CD4-positive, alpha-beta T cell treated with Interleukin-6 for 4 hours (primary cell): ENCODE measurements around the gene IKZF1.

ENCODE experiments used
- DNase-seq: peaks from one replicate; pipeline ENCODE4 v3.0.0-alpha.2; 2020; ENCODE audit warnings: mixed read lengths

The IKZF1 gene

DNA sequence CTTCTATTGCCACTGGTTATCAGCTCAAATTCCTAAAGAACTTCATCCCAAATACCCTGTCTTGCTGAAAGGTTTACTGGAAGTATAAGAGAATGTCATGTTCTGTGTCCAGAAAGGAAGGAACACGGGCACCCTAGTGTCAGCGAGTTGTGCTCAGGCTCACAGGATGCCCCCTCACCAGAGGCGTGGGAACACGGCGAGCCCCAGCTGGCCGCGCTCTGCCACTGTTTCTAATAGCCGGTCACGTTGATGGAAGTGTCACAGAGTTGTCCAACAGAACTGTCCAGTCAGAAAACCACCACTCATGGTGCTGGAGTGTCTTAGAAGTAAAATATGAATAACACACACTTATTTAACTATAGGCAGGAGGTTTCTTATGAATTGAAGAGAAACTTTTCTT is 72.8 kb downstream of the IKZF1 start:
- DNase-seq: no peak

DNA sequence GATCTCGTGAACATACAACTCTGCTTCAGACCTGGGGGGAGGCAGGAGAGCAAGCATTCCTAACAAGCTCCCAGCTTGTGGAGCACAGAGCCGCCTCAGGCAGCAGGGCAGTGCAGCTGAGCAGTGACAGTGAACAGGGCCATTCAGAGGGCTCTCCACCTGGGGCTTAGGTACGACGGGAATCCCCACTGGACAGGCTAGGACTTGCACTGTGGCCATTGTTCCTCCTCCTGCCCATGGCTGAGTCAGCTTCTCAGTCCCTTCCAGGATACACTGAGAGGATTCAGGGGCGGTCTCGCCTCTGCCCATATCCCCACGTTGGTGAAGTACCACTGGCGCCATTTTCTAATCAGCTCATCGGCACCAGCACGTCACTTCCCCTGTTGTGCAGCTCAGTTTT is 74.6 kb downstream of the IKZF1 start:
- no peak for DNase-seq

DNA sequence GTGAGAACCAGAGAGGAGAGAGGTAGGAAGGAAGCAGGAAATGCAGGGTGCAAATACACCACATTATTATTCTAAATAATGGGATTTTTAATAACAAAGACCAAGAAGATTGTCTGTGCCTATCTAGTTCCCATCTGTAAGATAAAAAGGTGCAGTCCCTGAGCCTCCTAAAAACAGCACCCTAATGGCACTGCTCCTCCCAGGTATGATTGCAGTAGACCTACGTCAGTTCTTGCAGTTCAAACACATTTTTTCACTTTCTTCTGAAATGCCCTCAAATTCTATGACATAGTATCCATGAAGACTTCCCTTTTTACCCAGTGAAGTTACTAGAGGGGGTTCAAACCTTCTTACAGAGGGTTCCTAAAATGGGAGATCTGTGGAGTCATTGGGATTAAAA is 75.0 kb downstream of the IKZF1 start:
- DNase-seq: no peak

DNA sequence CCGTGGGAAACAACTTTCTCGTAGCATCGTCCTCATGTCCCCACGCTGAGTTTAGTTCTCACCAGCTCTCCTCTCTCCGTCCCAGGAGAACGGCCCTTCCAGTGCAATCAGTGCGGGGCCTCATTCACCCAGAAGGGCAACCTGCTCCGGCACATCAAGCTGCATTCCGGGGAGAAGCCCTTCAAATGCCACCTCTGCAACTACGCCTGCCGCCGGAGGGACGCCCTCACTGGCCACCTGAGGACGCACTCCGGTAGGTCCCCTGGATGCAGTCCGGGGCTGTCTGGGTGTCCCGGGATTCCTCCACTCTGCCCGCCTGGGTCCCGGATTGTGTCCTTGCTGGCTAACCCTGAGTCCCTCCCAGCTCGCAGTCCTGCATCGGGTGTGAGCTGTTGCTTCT is 77.9 kb downstream of the IKZF1 start:
- no peak for DNase-seq

DNA sequence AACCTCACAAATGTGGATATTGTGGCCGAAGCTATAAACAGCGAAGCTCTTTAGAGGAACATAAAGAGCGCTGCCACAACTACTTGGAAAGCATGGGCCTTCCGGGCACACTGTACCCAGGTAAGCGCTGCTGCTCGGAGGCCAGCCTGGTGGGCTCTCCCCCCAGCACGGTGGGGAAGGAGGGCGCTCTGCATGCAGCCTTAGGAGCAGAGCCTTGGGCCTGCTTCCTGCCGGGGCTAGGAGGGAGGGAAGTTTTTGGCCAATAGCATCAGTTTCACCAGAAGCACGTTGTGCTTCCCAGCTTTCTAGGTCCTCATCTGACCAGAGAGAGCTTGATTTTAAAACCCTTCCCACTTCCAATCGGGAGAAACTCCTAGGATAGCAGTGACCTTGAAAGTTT is 82.8 kb downstream of the IKZF1 start:
- no peak for DNase-seq

DNA sequence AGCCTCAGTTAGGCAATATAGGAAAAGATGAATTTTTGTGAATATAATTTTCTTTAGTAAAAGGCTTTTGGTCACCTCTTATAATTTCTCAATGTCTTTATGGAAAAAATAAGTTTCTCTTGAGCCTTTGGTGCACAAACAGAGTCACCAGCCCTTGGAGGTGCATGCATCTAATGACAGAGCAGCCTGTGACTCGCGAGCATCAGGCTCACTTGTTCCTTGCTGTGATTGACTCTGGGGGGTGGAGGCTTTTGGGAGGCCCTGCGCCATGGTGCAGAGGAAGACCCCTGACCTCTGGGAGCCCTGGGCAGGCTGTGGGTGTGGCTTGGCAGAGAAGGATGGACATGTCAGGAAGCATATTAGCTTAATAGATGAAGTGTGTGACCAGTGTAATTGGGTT is 85.4 kb downstream of the IKZF1 start:
- no peak for DNase-seq

DNA sequence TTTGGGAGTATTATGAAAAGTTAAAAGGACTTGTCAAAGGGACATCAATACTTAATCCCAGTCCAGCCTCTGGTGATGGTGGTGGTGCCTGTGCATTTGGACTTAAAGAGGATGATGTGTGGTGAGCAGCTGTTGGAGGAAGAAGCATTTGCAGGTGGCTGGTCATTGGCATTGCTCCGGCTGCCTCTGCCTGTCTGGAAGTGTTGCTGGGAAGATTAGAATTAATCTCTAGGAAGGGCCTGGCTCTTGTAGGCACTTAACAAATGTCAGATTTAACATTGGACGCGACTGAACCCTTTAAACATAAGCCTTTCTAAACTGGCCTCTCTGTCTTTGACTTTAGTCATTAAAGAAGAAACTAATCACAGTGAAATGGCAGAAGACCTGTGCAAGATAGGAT is 86.9 kb downstream of the IKZF1 start:
- no peak for DNase-seq

DNA sequence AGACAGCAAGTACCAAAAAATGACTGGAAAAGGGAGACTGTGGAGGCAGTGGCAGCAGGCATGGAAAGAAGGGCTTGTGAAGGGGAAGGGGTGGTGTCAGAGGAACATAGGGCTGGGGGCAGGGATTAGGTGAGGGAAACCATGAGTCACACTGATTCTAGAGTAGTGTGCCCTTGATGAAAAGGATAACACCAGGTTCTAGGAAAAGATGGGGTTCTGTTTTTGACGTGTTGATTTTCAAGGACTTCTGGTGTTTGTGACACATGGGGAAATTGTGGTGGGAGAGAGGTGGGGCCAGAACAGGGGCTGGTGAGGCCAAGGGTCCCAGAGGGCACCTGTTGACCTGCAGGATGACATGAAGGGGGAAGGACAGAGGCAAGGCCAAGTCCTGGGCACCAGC is 88.6 kb downstream of the IKZF1 start:
- peak; percentile 44 for DNase-seq

DNA sequence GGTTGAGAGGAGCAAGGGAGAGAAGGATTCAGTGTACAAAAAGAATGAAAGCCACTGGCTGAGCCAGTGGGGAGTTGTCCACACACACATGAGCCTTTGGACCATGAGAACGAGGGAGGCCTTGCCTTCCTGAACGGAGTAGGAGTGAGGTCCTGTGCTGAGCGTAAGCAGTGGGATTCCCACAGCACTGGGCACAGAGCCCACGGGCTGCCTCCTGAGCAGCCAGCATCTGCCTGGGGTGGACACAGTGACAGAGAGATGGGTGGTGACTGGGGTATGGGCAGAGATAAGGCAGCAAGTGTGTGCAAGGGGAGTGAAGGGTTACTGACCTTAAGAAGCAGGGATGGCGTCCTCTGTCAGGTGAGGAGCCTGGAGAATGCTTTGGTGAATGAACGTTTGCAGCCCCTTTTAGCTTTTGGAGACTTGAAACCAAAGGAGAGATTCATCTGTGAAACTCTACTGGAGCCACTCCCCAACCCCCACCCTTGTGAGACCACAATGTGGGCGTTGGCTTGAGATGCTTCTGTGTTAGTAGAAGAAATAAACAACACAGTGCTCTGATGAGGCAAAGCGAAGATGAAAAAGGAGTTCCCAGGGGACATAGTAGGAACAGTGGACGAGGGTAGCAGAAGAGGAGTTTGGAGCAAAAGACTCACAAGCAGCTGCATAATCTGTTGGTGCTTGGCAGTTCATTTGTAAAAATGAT is 89.2 kb downstream of the IKZF1 start:
- DNase-seq: peak; percentile 67

DNA sequence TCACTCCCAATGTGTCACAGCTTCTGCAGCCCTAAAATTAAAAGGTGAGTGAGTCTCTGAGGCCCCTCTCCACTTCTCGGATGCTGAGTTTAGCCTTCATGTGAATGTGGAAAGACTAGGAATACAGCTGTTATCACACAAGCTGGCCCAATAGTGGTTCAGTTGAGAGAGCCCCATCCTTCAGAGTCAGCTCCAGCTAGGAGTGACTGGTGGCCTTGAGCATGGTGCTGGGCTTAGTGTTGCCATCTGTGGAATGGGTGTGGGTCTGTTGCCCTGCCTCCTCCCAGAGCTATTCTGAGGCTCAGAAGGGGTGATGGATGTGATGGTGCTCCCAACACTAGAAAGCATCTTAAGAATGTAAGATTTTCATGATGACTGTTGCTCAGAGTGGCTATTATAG is 89.8 kb downstream of the IKZF1 start:
- no peak for DNase-seq

DNA sequence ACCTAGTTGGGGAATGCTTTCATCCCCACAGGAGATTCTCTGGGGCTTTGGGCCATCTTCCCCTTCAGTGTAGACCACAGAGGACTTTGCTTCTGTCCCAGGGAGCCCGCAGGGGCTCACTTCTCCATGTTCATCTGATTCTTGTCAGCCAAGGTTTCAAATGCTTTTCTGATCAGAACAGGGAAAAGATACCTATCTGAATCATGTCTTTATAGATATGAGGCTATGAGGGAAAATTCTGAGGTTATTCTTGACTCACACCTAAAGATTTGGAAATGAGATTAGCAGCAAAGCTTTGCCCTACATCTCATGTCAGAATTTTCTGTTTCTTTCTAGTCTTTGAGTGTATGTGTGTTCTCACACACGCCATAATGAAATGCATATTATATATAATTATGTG is 92.3 kb downstream of the IKZF1 start:
- DNase-seq: no peak

DNA sequence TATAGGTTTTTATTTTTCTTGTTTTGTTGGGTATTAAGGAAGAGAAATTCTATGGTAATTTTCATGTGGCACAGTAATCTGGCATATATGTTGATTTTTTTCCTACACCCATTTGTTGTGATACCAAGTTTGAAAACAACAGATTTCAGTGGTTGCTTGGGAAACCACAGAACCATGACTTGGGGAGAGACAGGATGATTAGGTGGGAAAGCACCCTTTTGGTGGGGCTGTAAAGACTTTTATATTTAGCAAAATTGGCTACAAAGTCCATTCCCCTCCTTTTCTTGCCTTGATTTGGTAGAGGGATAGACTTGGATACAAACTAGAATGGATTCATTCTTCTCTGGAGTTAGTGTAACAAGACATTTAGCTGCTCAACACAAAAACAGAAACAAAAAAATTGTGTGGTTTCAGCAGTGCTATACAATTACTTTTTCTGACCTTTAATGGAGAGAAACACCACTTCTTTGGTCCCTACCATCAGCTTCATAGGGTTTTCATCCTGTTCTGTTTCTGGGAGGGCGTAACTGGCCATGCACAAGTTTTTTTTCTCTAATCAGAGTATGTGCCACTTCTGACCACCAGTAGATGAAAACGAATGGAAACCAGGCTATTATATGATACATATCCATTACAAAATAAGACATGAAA is 92.9 kb downstream of the IKZF1 start:
- DNase-seq: no peak

DNA sequence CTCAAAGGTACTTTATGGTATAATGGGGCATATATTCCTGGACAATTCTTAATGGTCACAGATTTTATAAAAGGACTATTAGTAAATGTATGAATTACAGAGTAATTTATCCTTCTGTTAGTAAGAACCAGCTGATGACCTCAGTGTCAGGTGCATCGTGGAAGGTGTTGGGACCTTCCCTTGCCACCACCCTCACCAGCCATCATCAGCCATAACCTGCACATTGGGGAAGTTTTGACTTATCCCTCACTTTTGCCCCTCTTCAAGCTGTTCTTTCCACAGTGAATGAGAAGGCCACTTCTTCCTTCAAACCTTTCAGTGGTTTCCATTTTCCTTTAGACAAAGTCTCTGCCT is 93.4 kb downstream of the IKZF1 start:
- no peak for DNase-seq

DNA sequence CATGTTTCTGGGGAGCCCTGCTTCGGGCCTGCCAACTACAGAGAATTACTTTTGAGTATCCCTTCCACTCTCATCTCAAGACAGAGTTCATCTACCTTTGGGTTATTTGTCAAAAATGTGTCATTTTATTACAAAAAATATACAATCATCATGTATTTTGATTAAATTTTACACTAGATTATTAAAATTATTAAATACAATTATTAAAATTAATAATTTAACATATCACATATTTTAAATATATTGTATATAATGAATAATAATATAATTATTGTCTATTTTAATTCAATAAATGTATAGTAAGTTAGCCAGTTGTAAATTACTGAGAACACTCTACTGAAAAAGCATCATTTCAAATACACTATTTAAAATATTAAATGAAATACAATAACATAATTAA is 94.7 kb downstream of the IKZF1 start:
- no peak for DNase-seq

DNA sequence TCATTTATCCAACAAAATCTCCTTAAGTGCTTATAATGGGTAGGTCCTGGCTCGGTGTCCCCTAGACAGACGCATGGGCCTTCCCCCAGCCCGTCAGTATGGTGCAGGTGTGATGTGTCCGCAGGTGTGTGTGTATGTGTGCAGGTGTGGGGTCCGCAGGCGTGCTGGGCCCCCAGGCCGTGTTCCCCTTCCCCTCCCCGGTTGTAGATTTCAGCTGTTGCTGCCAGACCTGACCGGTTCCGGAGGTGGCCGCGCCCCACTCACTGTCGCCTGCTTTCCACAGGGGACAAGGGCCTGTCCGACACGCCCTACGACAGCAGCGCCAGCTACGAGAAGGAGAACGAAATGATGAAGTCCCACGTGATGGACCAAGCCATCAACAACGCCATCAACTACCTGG is 95.1 kb downstream of the IKZF1 start:
- DNase-seq: no peak

DNA sequence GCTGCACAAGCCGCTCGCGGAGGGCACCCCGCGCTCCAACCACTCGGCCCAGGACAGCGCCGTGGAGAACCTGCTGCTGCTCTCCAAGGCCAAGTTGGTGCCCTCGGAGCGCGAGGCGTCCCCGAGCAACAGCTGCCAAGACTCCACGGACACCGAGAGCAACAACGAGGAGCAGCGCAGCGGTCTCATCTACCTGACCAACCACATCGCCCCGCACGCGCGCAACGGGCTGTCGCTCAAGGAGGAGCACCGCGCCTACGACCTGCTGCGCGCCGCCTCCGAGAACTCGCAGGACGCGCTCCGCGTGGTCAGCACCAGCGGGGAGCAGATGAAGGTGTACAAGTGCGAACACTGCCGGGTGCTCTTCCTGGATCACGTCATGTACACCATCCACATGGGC is 95.6 kb downstream of the IKZF1 start:
- no peak for DNase-seq

DNA sequence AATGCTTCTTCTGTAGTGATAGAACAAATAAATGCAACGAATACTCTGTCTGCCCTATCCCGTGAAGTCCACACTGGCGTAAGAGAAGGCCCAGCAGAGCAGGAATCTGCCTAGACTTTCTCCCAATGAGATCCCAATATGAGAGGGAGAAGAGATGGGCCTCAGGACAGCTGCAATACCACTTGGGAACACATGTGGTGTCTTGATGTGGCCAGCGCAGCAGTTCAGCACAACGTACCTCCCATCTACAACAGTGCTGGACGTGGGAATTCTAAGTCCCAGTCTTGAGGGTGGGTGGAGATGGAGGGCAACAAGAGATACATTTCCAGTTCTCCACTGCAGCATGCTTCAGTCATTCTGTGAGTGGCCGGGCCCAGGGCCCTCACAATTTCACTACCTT is 99.9 kb downstream of the IKZF1 start:
- no peak for DNase-seq

DNA sequence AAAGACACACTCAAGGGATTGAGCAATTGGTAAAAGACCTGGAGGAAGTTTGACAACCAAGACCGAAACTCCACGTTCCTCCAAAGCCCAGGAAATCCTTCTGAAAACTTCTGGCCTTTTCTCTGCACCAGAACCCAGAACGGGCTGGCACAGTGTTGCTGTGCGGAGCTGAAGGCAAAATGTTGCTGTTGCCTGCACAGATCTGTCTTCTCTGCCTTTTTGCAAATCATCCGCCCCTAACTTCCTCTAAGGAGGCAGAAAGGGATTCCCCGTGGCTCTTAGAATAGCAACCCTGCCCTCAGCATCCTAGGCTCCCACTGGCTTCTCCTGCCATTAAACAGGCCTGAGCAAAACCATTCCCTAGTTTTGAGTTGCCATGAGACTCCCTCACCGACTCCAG is 100.7 kb downstream of the IKZF1 start:
- no peak for DNase-seq

DNA sequence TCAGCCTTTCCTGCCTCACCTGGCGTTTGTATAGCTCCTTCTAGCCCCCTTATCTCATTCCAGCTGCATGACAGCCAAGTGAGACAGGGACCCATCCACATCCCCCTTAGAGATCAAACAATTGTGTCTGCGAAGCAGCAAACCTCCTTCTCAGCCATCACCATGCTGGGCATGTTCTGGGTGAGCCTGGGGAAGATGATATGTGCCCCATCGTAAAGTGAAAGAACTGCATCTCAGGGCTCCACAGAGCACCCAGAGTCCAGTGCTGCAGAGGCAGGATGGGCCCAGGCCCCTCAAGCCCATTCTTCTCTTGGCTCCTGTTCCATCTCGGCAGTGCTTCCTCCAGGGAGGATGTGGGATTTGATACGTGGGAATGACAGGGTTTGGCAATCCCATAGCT is 102.4 kb downstream of the IKZF1 start:
- no peak for DNase-seq

DNA sequence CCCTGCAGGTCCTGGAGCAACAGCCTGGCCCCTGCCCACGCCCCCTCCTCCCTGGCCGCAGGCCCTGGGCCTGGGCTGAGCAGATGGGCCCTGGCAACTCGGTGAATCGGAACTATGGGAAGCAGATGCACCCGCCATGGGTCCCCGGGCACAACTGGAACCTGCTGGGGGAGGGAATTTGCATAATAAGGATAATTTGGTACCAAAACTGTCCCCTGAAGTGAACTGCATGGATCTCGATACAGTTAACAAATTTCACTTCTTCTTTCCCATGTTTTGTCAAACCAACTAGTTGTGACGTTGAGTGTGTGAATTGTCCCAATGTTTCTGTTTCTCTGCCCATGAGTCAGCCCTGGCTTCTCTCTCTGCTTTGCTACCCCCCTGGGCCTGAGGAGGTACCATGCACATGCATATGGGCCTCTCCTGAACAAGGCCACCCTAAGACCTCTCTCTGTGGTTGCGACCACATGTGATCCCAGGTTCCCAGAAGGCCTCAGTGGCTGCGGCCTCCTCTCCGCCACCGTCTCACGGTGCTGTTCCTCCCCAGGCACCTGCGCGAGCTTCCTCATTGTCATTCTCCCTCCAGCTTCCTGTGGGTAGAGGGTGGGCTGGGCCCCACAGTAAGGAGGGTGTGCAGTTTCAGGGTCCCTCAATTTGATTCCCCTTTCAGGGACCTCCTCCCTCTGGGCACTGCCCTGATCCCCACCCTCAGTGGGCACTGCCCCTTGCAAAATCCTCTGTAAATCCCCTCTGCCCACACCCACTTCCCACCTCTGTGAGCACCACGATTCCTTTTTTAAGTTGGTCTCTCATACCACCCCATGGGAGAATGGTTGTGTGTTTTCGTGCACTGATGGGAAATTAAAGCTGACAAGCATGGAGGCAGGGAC is 105.6 kb downstream of the IKZF1 start:
- no peak for DNase-seq

DNA sequence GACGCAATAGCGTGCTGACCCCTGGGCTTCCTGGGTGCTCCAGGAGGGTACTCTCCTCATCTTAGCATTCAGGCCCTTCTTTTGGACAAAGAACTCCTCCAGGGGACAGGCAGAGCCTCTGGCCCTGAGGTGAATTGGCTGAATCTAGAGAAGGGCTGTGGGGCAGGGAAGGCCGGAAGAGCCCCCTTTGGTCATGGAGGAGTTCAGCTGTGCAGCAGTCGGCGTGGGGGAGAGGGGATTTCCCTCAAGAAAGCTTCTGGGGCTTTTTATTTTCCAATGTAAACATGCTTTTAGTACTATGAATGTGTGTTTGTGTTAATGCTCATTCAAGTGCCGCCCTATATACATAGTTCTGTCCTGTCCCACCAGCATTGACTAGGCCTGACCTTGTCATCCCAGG is 106.8 kb downstream of the IKZF1 start:
- DNase-seq: no peak

DNA sequence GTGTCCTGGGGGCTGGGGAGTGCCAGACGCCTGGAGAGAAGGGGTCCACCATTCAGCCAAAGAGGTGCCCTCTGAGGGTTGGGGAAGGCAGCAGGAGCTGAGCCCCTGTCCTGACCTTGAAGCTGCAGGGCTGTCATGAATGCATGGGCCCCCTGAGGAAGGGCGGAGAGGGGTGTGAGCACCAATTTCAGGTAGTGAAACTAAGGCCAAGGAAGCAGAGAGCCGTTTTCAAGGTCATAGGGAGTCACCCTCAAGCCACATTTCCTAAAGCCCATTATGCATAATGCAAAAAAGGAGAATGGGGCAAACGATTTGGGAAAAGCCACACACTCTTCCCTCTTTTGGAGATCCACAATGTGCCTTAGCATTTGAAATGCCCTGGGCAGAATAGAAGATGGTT is 108.5 kb downstream of the IKZF1 start:
- no peak for DNase-seq

DNA sequence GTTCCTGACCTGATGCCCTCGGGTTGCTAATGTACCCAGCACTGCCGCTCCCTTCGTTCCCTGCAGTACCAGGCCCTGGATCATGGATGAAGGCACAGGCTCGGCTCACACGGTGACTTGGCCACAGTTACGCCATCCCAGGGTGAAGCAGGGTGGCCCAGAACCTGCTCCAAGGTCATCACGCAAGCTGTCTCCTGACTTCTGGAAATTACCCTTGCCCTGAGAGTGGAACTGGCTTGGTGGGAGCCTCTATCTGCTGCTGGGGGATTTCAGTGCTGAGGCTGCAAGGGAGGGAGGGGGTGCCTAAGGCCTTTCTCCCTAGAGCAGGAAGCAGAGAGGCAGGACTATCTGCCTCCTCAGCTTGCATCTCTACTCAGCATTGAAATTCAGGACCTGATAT is 109.0 kb downstream of the IKZF1 start:
- no peak for DNase-seq

DNA sequence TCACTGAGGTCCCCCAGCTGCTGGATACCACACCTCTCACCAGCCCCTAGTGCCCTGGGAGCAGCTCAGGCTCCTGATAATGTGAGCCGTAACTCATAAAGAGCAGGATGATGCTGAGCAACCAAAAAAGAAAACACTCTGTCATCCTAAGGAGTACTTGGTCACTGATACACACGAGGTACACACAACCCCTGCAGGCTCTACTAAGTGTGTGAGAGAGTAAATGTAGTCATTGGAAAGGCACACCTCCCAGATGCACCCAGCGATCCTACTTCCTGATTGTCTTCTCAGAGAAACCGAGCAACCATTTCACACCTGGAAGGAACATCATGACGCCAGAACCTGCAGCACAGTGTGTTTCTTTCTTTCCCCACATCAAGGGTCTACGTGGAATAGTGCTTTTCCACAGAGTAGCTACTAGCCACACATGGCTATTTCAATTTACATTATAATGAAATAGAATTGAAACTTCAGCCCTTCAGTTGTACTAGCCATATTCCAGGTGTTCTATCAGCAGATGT is 111.4 kb downstream of the IKZF1 start:
- no peak for DNase-seq
